SK-N-SH (cell line): Measurements from ENCODE around the gene AGO3. TPM values are rescaled to one million over a fixed set of nuclear protein-coding genes. Genes with fewer than 3 reads are reported as not detected.

Experiments used
- CTCF ChIA-PET: fragments of 300-600, 350-600 bp; formaldehyde crosslinking; extraction: SDS; loops from one replicate; lab custom pipeline; 2021; lab: Yijun Ruan, JAX
- POLR2A ChIA-PET: fragments of 350-600 bp; sonication (Branson Sonifier 250); formaldehyde crosslinking; extraction: SDS; loops from one replicate; lab custom pipeline; 2020; ENCODE audit warnings: antibody characterized with exemption, inconsistent platforms; lab: Yijun Ruan, JAX
- DNase-seq: peaks from one replicate; pipeline ENCODE4 v3.0.0; 2012
- H2AFZ ChIP-seq: fragments of 200-600 bp; sonication (generic); 2 replicates; pipeline ENCODE4 v1.8.1; 2016; ENCODE audit warnings: antibody characterized with exemption, mild to moderate bottlenecking, low read depth
- H3F3A ChIP-seq: fragments of 200-600 bp; sonication (generic); replicated peaks from 2 replicates; pipeline ENCODE3; 2016; ENCODE audit warnings: antibody characterized with exemption, mild to moderate bottlenecking; ENCODE audit not compliant: insufficient read depth
- H3K27ac ChIP-seq, 2 experiments: fragments of 200-500 bp in 1 of 2; fragments of 200-600 bp in 1 of 2; sonication (Bioruptor generic) in 1 of 2; sonication (generic), shearing (Covaris generic) in 1 of 2; 2 replicates each; pipeline versions ENCODE4 v1.5.1 to v1.6.1; 2014 to 2016; ENCODE audit warnings: low read depth in 2 of 2, inconsistent platforms in 1 of 2, low read length in 1 of 2, mild to moderate bottlenecking in 1 of 2, mixed read lengths in 1 of 2
- H3K27me3 ChIP-seq: fragments of 200-600 bp; sonication (generic), shearing (Covaris generic); 2 replicates; pipeline ENCODE4 v1.6.1; 2016; ENCODE audit warnings: mixed run types; ENCODE audit not compliant: insufficient read depth
- H3K36me3 ChIP-seq, 2 experiments: fragments of 200-500 bp in 1 of 2; fragments of 200-600 bp in 1 of 2; sonication (Bioruptor generic) in 1 of 2; sonication (generic) in 1 of 2; replicated peaks in 1 of 2; 2 replicates each; pipeline versions ENCODE3 to v1.5.1; 2014 to 2016; ENCODE audit warnings: low read length in 1 of 2, mild to moderate bottlenecking in 1 of 2; ENCODE audit not compliant: insufficient read depth in 2 of 2, control insufficient read depth in 1 of 2
- H3K4me1 ChIP-seq, 2 experiments: fragments of 200-500 bp in 1 of 2; fragments of 200-600 bp in 1 of 2; sonication (Bioruptor generic) in 1 of 2; sonication (generic), shearing (Covaris generic) in 1 of 2; 2 replicates each; pipeline versions ENCODE4 v1.5.1 to v1.6.1; 2014 to 2016; ENCODE audit warnings: low read depth in 1 of 2, low read length in 1 of 2, mixed run types in 1 of 2; ENCODE audit not compliant: insufficient read depth in 2 of 2, control insufficient read depth in 1 of 2
- H3K4me2 ChIP-seq: fragments of 200-600 bp; sonication (generic), shearing (Covaris generic); 2 replicates; pipeline ENCODE4 v1.6.1; 2017; ENCODE audit warnings: mixed run types
- H3K4me3 ChIP-seq, 2 experiments: fragments of 200-500 bp in 1 of 2; fragments of 200-600 bp in 1 of 2; sonication (Bioruptor generic) in 1 of 2; sonication (generic), shearing (Covaris generic) in 1 of 2; 2 replicates each; pipeline versions ENCODE4 v1.5.1 to v1.8.1; 2014 to 2016; ENCODE audit warnings: low read depth in 2 of 2, inconsistent platforms in 1 of 2, low read length in 1 of 2, mild to moderate bottlenecking in 1 of 2, mixed read lengths in 1 of 2, moderate library complexity in 1 of 2
- H3K79me2 ChIP-seq: fragments of 200-600 bp; sonication (generic); 2 replicates; pipeline ENCODE4 v1.8.1; 2017; ENCODE audit warnings: mild to moderate bottlenecking; ENCODE audit not compliant: insufficient read depth
- H3K9ac ChIP-seq: fragments of 200-600 bp; sonication (generic); 2 replicates; pipeline ENCODE4 v1.6.1; 2017; ENCODE audit warnings: mixed run types
- H3K9me2 ChIP-seq: fragments of 200-600 bp; sonication (generic); 2 replicates; pipeline ENCODE4 v1.6.1; 2017; ENCODE audit warnings: mixed run types
- H3K9me3 ChIP-seq: fragments of 200-600 bp; sonication (generic); 2 replicates; pipeline ENCODE4 v1.6.1; 2017; ENCODE audit warnings: mixed run types, mild to moderate bottlenecking, moderate library complexity
- H4K20me1 ChIP-seq: fragments of 200-600 bp; sonication (generic); 2 replicates; pipeline ENCODE4 v1.6.1; 2017; ENCODE audit warnings: mild to moderate bottlenecking, mixed run types; ENCODE audit not compliant: insufficient read depth
- CHD2 ChIP-seq: fragments of 150-350 bp; IDR thresholded peaks from 2 replicates; pipeline ENCODE4 v1.6.1; 2018; ENCODE audit warnings: low read length; ENCODE audit not compliant: partially characterized antibody
- ELF1 ChIP-seq: IDR thresholded peaks from 2 replicates; pipeline ENCODE4 v1.4.0; 2012
- EP300 ChIP-seq, 2 experiments: IDR thresholded peaks; 2 replicates each; pipeline versions ENCODE4 v1.4.0 to v1.6.1; 2012; ENCODE audit warnings: borderline replicate concordance in 1 of 2, low read depth in 1 of 2, low read length in 1 of 2
- FOXJ3 ChIP-seq: sonication (generic); formaldehyde crosslinking; IDR thresholded peaks from 2 replicates; pipeline ENCODE4 v1.5.1; 2020; ENCODE audit warnings: mild to moderate bottlenecking, missing genetic modification reagents
- GABPA ChIP-seq: IDR thresholded peaks from 2 replicates; pipeline ENCODE4 v1.4.0; 2012; ENCODE audit warnings: low read depth, mild to moderate bottlenecking
- JUND ChIP-seq: IDR thresholded peaks from 2 replicates; pipeline ENCODE4 v1.4.0; 2012
- MXI1 ChIP-seq: IDR thresholded peaks from 2 replicates; pipeline ENCODE4 v1.6.1; 2012; ENCODE audit warnings: mild to moderate bottlenecking, low read depth, low read length, improper control_type of control experiment
- NRF1 ChIP-seq: IDR thresholded peaks from 2 replicates; pipeline ENCODE4 v1.6.1; 2012; ENCODE audit warnings: low read depth, mild to moderate bottlenecking, low read length
- POLR2AphosphoS5 ChIP-seq: IDR thresholded peaks from 2 replicates; pipeline ENCODE4 v1.6.1; 2012; ENCODE audit warnings: low read depth, low read length
- RAD21 ChIP-seq: IDR thresholded peaks from 2 replicates; pipeline ENCODE4 v1.6.1; 2012; ENCODE audit warnings: mild to moderate bottlenecking, low read length
- RCOR1 ChIP-seq: fragments of 150-350 bp; IDR thresholded peaks from 2 replicates; pipeline ENCODE4 v1.6.1; 2017; ENCODE audit warnings: antibody characterized with exemption, low read length
- RFX5 ChIP-seq: IDR thresholded peaks from 2 replicates; pipeline ENCODE4 v1.6.1; 2012; ENCODE audit warnings: mild to moderate bottlenecking, improper control_type of control experiment, low read length
- RXRA ChIP-seq: IDR thresholded peaks from 2 replicates; pipeline ENCODE4 v1.4.0; 2012; ENCODE audit warnings: low read depth, mild to moderate bottlenecking, borderline replicate concordance
- SIN3A ChIP-seq: IDR thresholded peaks from 2 replicates; pipeline ENCODE4 v1.6.1; 2012; ENCODE audit warnings: low read depth, mild to moderate bottlenecking, low read length, moderate library complexity, borderline replicate concordance
- SMC3 ChIP-seq: IDR thresholded peaks from 2 replicates; pipeline ENCODE4 v1.6.1; 2012; ENCODE audit warnings: low read depth, low read length, improper control_type of control experiment
- TCF12 ChIP-seq: IDR thresholded peaks from 2 replicates; pipeline ENCODE4 v1.4.0; 2012
- TEAD4 ChIP-seq: IDR thresholded peaks from 2 replicates; pipeline ENCODE4 v1.4.0; 2012; ENCODE audit warnings: mild to moderate bottlenecking, borderline replicate concordance; ENCODE audit not compliant: insufficient read depth
- WGBS: methylation state at CpG from one replicate; pipeline ENCODE4 v1.1.6; 2017; ENCODE audit warnings: low lambda C conversion rate; 5-methylcytosine and 5-hydroxymethylcytosine counted together
- polyA plus RNA-seq, 3 experiments: library from polyadenylated mRNA; depleted of rRNA; stranded (reverse); fragments of >200 nt; gene quantifications; 2 replicates each; pipeline ENCODE4 v1.2.3, GENCODE V29; 2012
- TF ChIP-seq, protein P1 (sequence below): IDR thresholded peaks from 2 replicates; pipeline ENCODE4 v1.4.0; 2012; ENCODE audit warnings: low read depth
- TF ChIP-seq, protein P2 (sequence below): IDR thresholded peaks from 2 replicates; pipeline ENCODE4 v1.4.0; 2012; ENCODE audit warnings: low read depth, borderline replicate concordance
- TF ChIP-seq, protein P3 (sequence below): IDR thresholded peaks from 2 replicates; pipeline ENCODE4; 2012
- TF ChIP-seq, protein P4 (sequence below): fragments of 150-350 bp; IDR thresholded peaks from 2 replicates; pipeline ENCODE4 v1.6.1; 2016; ENCODE audit warnings: mild to moderate bottlenecking, low read depth, low read length

The AGO3 gene
- polyA plus RNA-seq, 1 of the 3 experiments (the other 2 are of a cell fraction) = 6.7 TPM

DNA sequence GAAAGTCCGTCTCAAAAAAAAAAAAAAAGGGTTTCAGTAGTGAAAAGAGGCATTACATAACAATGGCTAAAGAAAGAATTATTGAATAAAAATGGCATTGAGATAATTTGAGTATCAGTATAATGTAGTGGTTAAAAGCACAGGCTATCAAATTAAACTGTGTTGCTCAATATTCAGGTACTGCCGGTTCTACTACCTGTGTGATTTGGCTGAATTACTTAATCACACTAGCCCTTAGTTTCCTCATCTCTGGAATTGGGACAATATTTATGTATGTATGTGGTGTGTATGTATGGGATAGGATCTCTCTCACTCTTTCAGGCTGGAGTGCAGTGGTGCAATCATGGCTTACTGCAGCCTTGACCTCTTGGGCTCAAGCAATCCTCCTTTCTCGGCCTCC is 96.9 kb downstream of the AGO3 start:
- Histone ChIP-seq H3K36me3 (peaks cover 17 to 66% of the 10 kb centered on the region in 2 experiments), H3K9ac (no peak overlapping the region), H3F3A (peaks cover 23% of the 10 kb centered on the region), H3K4me3 (no peak overlapping the region), H3K9me3 (0 out of 2 replicates have a peak, but pooled peaks cover 4% of the 10 kb centered on the region), H3K4me2 (no peak overlapping the region), H3K9me2 (no peaks in the 10 kb centered on the region), H3K27me3 (no peaks in the 10 kb centered on the region)
- TF ChIP-seq FOXJ3 (CRISPR knock-in tag) = no peak
- TF ChIP-seq, protein P1, sequence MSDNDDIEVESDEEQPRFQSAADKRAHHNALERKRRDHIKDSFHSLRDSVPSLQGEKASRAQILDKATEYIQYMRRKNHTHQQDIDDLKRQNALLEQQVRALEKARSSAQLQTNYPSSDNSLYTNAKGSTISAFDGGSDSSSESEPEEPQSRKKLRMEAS = no peak
- TF ChIP-seq, protein P2, sequence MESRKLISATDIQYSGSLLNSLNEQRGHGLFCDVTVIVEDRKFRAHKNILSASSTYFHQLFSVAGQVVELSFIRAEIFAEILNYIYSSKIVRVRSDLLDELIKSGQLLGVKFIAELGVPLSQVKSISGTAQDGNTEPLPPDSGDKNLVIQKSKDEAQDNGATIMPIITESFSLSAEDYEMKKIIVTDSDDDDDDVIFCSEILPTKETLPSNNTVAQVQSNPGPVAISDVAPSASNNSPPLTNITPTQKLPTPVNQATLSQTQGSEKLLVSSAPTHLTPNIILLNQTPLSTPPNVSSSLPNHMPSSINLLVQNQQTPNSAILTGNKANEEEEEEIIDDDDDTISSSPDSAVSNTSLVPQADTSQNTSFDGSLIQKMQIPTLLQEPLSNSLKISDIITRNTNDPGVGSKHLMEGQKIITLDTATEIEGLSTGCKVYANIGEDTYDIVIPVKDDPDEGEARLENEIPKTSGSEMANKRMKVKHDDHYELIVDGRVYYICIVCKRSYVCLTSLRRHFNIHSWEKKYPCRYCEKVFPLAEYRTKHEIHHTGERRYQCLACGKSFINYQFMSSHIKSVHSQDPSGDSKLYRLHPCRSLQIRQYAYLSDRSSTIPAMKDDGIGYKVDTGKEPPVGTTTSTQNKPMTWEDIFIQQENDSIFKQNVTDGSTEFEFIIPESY = no peak
- no peak for TF ChIP-seq EP300 (IDR thresholded peaks at IDR 0.05; ENCODE audit: borderline replicate concordance in 1 of 2, low read depth in 1 of 2, low read length in 1 of 2)
- TF ChIP-seq, protein P3, sequence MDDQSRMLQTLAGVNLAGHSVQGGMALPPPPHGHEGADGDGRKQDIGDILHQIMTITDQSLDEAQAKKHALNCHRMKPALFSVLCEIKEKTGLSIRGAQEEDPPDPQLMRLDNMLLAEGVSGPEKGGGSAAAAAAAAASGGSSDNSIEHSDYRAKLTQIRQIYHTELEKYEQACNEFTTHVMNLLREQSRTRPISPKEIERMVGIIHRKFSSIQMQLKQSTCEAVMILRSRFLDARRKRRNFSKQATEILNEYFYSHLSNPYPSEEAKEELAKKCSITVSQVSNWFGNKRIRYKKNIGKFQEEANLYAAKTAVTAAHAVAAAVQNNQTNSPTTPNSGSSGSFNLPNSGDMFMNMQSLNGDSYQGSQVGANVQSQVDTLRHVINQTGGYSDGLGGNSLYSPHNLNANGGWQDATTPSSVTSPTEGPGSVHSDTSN = no peak
- no peak for TF ChIP-seq JUND
- no peak for TF ChIP-seq SMC3
- no peak for TF ChIP-seq SIN3A
- TF ChIP-seq TCF12 = no peak
- no peak for TF ChIP-seq POLR2AphosphoS5
- no peak for TF ChIP-seq RAD21
- TF ChIP-seq, all 33 proteins: peak for 0
- H3K27ac ChIP-seq = no peak overlapping the region
- peaks cover 0 to 10% of the 10 kb centered on the region in 2 experiments; a peak in 2 of 4 replicates for H3K4me1 ChIP-seq
- DNase-seq = no peak
- ChIA-PET CTCF (no interaction called here), POLR2A (no interaction called here)
- no peaks in the 10 kb centered on the region for H3K79me2 ChIP-seq
- H4K20me1 ChIP-seq = no peaks in the 10 kb centered on the region
- 92% methylated on average over 3 of the region's 3 CpGs for WGBS
- no peak overlapping the region for H2AFZ ChIP-seq

DNA sequence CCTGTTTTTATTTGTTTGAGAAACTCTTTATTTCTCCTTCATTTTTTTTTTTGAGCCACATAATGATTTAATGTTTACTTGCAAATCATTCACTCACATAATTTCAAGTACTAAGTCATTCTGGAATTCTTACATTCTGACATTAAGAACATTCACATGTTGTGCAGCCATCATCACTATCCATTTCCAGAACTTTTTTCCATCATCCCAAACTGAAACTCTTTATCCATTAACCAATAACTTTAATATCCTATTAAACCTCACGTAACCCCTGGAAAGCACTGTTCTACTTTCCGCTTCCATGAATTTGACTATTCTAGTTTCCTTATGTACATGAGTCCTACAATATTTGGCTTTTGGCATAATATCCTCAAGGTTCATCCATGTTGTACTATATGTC is 100.5 kb downstream of the AGO3 start:
- Histone ChIP-seq H3K27me3 (no peaks in the 10 kb centered on the region), H3K9me3 (0 out of 2 replicates have a peak, but pooled peaks cover 4% of the 10 kb centered on the region), H3K36me3 (peaks cover 19 to 68% of the 10 kb centered on the region in 2 experiments), H3K4me1 (no peaks in the 10 kb centered on the region), H2AFZ (no peak overlapping the region), H3K9me2 (no peaks in the 10 kb centered on the region), H3F3A (peaks cover 7% of the 10 kb centered on the region), H3K9ac (no peak overlapping the region), H3K79me2 (no peaks in the 10 kb centered on the region)
- ChIA-PET POLR2A (no interaction called here), CTCF (no interaction called here)
- TF ChIP-seq TEAD4 (no peak), RFX5 (no peak), CHD2 (no peak), MXI1 (no peak), ELF1 (no peak), RXRA (no peak), RCOR1 (no peak), FOXJ3 (CRISPR knock-in tag) (no peak), GABPA (no peak), JUND (no peak), NRF1 (no peak)
- TF ChIP-seq, protein P4, sequence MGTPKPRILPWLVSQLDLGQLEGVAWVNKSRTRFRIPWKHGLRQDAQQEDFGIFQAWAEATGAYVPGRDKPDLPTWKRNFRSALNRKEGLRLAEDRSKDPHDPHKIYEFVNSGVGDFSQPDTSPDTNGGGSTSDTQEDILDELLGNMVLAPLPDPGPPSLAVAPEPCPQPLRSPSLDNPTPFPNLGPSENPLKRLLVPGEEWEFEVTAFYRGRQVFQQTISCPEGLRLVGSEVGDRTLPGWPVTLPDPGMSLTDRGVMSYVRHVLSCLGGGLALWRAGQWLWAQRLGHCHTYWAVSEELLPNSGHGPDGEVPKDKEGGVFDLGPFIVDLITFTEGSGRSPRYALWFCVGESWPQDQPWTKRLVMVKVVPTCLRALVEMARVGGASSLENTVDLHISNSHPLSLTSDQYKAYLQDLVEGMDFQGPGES = no peak
- TF ChIP-seq, all 33 proteins: peak for 0
- Histone ChIP-seq H3K4me2 (no peak overlapping the region), H3K27ac (no peak overlapping the region), H4K20me1 (no peaks in the 10 kb centered on the region), H3K4me3 (no peak overlapping the region)
- no peak for DNase-seq
- WGBS = 94% methylated on average over 2 of the region's 2 CpGs
